Measurements from ENCODE around the gene C17orf114.

The C17orf114 gene

DNA sequence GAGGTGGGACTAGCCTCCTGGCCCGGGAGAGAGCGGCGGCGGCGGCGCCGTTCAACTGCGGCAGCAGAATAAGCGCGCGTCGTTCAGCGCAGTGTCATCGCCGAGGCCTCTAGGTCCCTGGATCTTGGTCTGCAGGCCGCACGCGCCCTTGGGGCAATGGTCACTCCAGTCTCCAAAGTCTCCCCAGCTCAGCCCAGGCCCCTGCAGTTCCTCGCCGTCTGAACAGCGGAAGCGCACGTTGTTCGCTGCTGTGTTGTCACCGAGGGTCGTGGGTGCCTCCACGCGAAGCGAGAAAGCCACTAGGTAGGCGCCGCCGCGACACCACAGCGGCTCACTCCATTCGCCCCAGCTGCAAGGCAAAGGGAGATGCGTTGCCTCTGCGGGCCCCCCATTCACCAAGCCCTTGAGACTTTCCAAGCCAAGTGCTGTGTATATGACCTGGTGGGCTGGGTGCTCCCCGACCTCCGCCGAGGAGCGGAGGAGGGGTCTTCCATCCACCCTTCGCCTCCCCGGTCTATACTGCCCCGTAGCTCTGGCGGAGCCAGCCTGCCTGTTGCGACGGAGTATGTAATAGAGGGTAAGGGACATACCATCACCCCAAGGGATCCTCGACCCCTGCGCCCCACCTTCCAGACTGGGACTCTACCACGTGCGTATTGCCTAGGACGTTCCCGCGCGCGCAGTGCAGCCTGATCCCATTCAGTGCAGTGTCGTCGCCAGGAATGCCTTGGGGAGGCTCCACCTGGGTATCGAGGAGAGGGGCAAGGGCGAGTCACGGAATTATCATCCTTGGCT, 16.6 kb downstream of the C17orf114 start:
- DNase-seq, result no peak

DNA sequence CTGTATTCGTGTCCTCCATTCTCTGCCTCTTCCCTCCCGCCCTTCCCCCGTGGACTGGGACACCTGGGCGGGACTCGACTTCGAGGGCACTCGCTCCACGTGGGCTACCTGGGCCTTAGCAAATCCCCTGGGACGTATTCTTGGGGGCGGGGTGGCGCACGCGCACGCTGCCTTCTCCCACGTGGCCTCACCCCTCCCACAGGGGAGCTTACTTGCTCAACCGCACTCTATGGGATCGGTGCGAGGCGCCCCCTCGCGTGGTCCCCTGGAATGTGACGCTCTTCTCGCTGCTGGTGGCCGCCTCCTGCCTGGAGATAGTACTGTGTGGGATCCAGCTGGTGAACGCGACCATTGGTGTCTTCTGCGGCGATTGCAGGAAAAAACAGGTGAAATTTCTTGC, 19.5 kb downstream of the C17orf114 start:
- DNase-seq, result peak; percentile 24

DNA sequence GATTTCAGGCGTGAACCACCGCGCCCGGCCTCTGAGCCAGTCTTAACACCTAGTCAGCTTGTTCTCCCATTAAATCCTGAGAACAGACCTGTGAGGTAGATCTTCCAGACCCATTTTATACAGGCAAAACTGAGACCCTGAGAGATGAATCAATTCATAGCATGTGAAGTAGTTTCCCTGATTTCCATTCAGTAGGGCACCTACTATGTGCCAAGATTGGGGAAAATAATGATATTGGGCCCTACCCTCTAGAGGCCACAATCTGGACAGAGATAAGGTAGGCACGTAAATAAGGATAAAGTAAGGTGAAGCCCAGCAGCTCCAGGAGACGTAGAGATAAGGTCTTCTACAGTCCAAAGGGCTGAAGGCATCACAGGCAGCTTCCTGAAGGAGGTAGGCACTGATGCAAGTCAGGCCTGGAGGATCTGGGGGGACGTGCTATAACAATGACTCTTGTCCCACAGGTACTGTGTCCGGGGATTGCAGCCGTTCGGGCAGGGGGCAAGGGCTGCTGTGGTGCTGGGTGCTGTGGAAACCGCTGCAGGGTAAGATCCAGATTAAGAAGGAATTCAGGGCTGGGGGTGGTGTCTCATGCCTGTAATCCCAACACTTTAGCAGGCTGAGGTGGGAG, 21.7 kb downstream of the C17orf114 start:
- DNase-seq, result no peak

- DNase-seq, result no peak
These were observed 24.0 kb downstream of the C17orf114 start for GRCh38 chr17:4777969-4778760.

GRCh38 chr17:4772235-4772613, 29.9 kb downstream of the C17orf114 start:
- no peak for DNase-seq

GRCh38 chr17:4771519-4772234, 30.5 kb downstream of the C17orf114 start, which contains the start of gene TM4SF5:
TM4SF5 (plus strand) TSS chr17:4771886; CDS start chr17:4771923, 37 bp downstream.
- DNase-seq, result no peak

DNA sequence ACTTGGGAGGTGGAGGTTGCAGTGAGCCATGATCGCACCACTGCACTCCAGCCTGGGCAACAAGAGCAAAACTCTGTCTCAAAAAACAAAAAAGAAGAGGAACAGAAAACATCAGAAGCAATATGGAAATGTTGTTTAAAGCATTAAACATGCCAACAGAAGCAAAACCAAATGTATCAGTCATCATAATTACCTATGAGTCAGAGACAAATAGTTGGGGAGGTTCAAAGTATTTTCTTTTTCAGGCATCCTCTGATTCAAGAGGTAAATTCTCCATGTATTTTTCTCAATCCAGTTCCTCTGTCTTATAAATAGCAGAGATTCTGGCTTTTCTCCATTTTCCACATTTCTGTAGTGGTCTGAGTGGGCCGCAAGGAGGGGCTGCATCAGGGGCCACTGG, 32.5 kb downstream of the C17orf114 start:
- no peak for DNase-seq

GRCh38 chr17:4768298-4768697, 33.8 kb downstream of the C17orf114 start:
- peak; percentile 21 for DNase-seq

DNA sequence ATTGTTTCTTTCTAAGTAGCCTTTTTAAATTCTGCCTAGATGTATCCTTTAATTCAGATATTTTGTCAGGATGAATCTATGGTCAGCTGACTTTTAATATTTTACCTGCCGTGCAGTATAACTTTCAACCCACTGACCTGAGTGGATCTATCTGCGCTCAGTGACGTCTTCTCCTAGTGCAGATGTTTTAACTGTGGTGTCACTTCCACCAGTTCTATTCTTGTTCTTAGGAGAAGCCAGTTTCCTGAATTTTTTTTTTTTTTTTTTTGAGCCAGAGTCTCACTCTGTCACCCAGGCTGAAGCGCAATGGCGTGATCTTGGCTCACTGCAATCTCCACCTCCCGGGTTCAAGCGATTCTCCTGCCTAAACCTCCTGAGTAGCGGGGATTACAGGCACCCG, 35.4 kb downstream of the C17orf114 start:
- DNase-seq, result no peak

DNA sequence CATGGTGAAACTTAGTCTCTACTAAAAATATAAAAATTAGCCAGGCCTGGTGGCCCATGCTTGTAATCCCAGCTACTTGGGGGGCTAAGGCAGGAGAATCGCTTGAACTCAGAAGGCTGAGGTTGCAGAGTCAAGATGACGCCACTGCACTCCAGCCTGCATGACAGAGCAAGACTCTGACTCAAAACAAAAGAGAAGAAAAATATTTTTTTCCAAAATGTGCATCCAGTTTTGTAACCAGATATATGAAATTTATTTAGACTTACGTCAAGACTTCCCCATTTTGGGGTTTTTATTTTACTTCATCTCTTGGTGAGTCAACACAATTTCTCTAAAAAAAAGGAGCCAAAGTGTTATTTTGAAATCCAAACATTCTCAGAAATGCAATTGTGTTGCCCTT, 35.9 kb downstream of the C17orf114 start:
- DNase-seq, result peak; percentile 69

GRCh38 chr17:4764595-4764994, 37.5 kb downstream of the C17orf114 start:
- no peak for DNase-seq

- DNase-seq, result no peak
These were observed 42.3 kb downstream of the C17orf114 start for GRCh38 chr17:4759776-4760236.

GRCh38 chr17:4753392-4753791, 48.7 kb downstream of the C17orf114 start:
- no peak for DNase-seq

- DNase-seq, result no peak
These were observed 50.2 kb downstream of the C17orf114 start for GRCh38 chr17:4751932-4752331.

Measured in CD4-positive, alpha-beta T cell treated with Interferon gamma for 1 hour (primary cell).